Measurements from ENCODE around the gene GRM5.
"Not testable (repeated sequence)": the region's sequence is repeated elsewhere in the genome, so short reads cannot be mapped to it uniquely, and the experiment has no call there.

- not testable (repeated sequence) for TF ChIP-seq EZH2 (IDR thresholded peaks at IDR 0.05; ENCODE audit: insufficient read depth, poor library complexity, severe bottlenecking); EZH2phosphoT487 (IDR thresholded peaks at IDR 0.05; ENCODE audit: insufficient read depth, low read depth)
These were observed 221.9 kb downstream of the GRM5 start for GRCh38 chr11:88843766-88844426.

Data from GM23248 (cell line).